Measurements from ENCODE around the gene RSRP1.

Gene RSRP1

DNA sequence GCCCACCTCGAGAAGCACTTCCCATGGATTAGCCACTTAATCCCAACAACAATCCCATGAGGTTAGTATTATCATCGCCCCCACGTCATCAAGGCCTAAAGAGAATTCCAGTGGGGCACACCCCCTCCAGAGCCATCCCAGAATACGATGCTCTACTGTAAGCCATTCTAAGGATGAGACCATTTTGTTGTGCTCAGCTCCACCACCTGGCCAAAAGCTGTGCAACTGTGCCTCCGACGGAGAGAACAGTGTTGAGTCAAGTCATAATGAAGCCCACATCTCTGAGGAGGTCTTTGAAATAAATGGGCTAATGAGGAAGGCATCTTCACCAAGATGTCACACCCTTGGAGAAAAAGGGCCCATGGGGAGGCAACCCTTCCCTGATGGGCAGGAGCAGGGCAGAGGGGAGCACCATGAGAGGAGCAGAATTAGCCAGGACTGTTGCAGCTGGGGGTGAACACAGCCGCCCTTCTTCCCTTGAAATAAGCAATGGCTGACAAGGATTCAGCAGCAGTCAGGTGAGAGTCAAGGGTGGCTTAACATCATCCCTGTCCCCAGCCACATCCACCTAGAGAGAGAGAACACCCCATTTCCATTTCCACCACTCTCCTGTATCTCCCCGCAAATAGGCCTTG lies 29.5 kb downstream of the RSRP1 start:
- no peak for DNase-seq

DNA sequence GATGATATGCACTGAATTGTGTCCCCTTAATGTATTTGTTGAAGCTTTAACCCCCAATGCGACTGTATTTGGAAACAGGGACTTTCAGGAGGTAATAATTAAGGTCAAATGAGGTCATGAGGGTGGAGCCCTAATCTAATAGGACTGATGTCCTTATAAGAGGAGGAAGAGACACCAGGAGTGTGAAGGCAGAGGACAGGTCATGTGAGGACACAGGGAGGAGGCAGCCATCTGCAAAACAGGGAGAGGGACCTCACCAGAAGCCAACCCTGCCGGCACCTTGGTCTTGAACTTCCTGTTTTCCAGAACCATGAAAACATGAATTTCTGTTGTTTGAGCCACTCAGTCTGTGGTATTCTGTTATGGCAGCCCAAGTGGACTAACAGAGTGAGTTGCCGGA lies 30.2 kb downstream of the RSRP1 start:
- no peak for DNase-seq

DNA sequence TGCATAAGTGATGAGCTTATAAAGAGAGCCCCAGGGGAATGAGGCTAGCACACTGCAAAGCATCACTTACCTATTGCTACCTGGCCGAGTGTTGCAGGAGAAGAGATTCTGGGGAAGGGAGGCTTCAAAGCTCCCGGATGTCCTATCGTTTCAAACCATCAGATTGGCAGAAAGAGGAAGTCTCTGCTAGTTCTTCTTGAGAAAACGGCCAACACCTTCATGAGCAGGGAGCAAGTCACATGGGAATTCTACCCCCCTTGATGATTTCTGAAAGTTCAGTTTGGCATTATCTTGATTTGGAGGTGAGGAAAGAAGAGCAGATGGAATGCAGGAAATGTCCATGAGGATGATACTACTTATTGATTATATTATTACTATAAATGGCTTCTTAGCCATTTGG lies 31.1 kb downstream of the RSRP1 start:
- no peak for DNase-seq

DNA sequence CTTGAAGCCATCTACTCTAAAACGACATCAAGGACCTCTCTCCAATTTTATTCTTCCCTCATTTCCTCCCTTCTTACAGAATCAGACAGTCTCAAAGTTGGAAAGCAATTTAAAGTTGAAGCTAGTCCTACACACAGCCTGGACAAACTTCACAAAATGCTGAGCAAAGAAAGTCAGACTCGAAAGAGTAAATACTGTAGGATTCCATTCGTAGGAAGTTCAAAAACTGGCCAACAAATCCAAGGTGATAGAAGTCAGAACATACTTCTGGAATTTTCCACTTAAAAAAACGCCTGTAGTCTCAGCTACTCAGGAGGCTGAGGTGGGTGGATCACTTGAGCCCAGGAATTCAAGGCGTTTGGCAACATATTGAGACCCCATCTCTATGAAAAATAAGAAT lies 34.5 kb downstream of the RSRP1 start:
- no peak for DNase-seq

DNA sequence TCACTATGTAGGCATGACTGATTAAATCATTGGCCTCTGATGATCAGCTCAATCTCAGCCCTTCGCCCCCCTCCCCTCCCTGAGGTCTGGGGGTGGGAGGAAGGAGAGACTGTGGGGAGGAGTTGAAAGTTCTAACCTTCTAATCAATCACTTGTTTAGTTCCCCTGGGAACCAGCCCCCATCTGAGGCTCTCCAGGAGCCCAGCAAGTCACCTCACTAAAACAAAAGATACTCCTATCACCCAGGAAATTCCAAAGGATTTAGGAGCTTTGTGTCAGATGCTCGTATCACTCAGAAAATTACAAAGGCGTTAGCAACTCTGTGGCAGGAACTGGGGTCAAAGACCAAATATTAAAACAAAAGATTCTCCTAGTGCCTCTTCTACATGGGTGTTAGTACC lies 36.5 kb downstream of the RSRP1 start:
- DNase-seq, result no peak

DNA sequence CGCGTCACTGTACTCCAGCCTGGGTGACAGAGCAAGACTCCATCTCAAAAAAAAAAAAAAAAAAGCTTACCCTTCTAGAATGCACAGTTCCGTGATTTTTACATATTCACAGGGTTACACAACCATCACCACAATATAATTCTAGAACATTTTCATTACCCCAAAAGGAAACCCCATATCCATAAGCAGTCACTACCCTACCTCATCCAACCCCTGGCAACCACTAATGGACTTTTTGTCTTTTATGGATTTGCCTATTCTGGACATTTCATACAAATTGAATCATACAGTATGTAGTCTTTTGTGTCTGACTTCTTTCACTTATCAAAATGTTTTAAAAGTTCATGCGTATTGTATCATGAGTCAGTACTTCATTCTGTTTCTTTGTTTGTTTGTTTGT lies 37.7 kb downstream of the RSRP1 start:
- no peak for DNase-seq

DNA sequence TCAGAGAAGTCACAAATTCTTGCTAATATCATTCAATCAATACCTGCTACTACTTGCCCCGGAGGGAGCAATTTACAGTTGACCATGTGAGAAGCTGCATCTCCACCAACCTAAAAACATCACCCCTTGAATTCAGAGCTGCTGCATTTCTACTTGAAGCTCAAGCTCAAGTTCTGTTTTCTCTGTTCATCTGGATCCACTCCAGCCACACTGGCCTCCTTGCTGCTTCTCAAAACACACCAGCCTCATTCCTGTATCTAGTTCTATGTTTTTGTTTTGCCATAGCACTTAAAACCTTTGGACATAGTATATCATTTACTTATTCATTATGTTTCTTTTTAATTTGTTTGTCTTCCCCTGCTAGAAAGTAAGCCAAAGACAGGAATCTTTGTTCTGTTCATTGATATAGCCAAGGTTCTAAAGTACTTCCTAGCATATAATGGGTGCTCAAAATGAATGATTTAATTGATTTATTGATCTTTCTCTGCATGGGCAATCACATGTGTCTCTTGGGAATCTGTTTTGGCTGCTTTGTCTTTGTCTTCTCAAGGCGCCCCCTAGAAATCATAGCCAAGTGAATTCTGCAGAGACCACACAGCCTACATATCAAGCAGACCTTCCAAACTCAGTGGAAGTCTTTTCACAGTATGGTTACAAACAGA lies 38.6 kb downstream of the RSRP1 start:
- no peak for DNase-seq

DNA sequence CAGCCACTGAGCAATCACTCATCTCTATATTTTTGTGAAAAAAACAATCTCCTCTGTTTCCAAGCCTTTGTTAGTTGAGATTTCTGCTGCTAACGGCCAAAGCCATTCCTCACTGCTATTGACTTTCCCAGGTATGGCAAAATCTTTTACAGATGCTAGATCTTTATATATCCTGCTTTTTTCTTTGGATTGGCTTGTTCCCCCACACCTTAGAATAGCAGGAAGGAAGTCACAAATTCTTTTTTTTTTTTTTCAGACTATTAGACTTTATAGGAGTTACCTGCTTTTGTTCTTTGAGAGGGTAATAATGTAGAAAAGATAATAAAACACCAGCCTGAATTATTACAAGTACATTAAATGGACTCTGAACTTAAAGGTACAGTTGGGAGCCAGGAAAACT lies 39.2 kb downstream of the RSRP1 start:
- DNase-seq, result no peak

DNA sequence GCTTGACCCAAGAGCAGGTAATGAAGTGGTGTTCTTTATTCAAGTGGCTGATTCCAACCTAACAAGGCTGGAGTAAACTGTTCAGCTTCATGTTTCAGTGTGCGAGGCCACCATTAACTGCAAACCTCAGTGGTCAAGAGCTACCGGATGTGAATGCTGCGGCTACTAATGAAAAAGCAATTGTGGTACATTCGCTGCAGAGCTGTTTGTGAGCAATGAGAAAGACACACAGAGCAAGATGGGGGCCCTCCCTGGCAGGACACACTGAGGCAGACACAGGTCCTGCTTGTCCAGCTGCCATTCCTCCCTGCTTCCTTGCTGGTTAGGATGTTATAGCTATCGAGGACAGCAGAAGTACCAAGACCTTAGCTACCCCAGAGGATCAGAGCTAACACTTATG lies 41.1 kb downstream of the RSRP1 start:
- peak; percentile 28 for DNase-seq

DNA sequence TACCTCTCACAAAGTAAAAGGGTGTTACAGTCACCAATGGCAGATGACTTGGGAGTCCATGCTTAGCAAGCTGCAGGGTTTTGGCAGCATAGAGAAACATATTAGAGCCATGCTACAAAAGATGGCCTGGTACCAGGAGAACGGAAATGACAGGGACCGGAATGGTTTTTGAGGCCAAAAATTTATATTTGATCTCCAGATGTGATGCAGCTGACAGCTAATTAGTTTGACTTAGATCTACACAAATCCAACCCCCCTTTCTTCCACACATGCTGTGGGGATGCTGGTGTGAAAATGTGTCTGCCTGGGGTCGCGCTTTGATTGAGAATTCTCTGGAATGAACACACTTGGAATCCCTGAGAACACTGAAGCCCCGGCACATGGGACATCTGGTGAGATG lies 41.5 kb downstream of the RSRP1 start:
- DNase-seq, result no peak

DNA sequence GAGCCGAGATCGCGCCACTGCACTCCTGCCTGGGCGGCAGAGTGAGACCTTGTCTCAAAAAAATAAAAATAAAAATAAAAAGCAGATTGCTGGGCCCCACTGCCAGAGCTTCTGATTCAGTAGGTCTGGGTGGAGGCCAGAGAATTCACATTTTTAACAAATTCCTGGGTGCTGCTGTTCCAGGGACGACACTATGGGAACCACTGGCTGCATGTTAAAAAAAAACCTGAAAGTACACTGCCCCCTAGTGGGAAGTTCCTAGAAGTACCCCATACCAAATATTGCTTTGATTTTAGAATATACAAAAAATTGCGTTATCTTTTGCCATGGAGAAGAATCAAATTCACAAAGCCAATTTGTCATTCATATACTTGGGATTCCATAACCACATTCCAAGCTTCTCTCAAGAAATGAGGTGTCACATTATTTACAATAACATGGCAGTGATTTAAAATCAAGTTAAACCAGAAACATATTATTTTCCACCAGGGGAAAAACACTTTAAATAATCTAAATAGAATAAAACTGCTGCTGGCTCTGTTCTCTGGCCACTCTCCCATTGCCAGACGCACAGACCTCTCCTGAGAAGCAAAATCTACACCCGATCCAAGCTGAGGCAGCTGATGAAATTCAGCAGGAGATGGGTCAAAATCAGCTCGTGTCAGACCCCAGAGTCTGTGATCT lies 42.3 kb downstream of the RSRP1 start:
- DNase-seq, result peak; percentile 82

DNA sequence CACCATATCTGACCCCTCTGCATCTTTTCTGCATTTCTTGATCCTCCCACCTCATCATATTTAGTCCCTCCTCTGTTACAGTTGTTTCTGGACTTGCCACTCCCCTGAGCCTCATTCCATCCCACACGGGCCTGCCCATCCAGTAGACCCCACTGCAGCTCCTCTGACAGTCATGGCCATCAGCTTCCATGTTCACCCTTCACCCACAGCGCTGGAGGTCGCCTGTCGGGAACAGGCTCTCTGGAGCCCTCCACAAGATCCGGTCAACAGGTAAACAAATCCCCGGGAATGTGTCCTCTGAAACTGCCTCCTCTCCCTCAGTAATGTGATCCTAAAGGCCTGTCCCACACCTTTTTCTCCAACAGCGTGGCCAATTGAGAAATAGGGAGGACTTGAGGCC lies 46.2 kb downstream of the RSRP1 start:
- no peak for DNase-seq

DNA sequence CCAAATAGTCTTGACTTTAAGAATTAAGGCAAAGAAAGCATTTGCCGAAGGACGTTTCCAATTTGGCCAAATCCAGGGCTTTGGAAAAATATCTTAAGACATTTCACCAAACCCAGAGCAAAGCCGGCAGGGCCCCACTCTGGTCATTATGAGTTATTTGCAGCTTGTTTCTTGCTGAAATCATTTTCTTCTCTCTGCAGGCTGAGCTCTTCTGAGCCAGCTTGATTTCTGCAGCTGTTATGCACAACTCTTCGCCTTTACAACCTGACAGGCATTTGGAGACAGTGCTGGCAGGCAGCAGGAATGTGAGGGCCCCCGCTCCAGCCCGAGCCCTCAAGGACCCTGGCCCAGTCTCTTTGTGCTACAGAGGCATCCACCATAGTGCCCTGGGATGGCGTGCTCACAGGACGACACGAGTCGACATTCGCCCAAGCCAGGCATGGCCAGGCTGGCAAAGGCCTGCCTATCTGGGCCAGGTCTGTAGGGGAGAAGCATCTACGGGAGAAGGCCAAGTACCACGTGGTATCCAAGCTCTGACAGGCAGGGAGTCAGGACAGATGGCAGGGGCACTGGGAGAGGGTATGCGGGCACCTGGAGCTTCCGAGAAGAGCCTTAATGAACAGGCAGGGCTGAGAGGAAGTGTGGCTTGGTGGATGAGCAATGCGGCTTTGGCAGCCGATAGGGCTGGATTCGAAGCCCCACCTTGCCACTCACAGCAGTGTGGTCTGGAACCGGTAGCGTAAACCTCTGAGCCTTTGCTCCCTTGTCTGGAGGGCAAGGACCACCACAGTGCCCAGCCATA lies 47.2 kb downstream of the RSRP1 start:
- DNase-seq, result no peak

DNA sequence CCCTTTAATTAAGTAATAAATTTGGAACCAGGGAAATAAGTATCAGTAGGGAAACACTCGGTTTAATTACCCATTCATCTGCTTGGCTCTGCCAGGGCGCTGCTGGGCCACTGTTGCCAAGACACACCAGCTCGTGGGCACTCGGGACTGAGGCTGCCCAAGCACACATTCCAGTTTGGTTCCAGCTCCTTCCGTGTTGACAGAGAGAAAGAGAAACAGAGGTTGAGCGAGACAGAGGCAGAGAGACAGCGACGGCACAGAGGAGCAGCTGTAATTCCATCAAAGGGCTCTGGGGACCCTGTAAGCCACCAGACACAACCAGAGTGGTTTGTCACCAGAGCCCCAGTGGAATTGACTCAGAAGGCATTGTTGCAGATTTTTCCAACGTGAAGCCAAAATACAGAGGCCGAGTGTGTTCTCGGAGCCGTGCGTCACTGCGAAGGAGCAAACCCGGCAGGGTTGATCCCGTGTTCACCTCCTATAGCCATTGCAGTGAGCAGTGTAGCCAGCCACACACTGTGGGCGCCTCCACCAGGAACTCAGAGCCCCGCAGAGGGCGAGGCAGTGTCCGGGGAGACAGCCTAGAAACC lies 48.5 kb downstream of the RSRP1 start:
- DNase-seq, result peak; percentile 11

DNA sequence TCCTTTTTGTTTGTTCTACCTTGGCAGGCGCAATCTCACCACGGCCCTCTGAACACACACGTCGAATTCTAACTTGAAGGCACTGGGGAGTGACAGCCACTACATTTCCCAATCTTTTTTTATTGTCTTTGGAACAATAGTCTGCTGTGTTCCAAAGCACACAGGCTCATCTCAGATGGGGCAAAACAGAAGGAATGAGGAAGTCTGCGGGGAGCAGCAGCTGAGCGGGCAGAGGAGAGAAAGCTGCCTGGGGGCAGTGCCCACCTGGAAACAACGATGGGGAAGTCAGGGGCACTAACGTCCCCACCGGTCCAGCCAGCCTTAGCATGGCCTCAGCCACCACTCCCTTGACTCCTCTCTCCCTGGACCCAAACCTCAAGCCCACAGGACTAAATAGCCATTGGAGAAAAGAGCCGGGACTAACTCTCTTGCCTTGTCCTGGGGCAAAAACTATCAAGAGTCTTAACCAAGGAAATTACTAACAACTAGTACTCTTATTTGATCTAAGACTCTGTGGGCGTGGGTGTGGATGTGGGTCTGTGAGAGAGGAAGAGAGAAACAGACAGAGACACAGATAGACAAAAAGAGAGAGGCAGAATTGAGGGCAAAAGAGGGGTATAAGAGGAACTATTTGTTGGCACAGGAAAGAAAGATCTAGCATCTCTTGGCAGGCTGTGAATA lies 49.1 kb downstream of the RSRP1 start:
- DNase-seq, result no peak

DNA sequence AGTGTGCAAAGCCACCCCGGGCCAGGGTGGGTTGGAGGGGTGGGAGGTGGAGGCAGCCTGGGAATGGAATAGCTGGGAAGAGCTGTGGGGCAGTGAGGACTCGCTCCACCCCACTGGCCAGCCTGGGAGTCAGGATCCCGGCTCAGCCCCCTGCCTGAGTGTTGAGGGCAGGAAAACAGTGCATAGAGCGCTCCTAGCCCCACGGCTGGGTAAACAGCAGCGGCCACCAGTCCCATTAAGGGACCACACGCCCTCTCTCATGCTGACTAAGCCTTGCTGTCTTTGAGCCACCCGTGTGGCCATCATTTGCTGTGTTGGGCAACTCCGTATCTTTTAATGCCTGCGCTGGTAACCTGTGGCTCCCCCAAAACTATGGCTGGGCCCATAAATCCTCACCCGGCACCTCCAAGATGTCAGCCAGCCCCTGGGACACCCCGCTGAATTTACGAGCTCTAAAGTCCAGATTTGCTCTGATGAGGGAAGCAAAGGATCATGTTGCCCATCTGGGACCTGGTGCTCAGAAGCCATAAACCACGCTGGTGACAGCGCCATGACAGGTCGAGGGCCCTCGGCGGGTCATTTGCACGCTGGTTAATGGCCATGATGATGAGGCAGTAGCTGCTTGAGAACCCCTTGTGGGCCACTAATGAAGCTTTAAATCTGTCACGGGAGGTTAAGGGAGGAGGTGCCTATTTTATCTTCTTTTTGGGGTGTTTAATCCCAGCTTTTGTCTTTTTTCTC lies 49.8 kb downstream of the RSRP1 start:
- no peak for DNase-seq

DNA sequence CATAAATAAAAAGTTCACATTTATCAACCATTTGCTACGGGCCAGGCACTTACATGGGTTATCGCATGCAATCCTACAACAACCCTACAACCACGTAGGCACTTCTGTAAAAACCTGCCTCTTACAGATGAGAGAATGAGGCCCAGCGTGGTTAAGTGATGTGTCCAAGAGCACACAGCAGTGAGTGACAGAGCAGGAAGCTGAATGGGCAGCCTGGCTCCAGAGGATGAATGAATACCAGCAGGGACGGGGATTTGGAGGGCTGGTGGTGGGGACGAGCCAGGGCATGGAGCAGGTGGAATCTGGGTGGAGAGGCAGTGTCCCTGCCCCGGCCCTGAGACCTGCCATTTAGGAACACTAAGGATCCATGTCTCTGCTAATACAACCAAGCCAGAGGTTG lies 50.4 kb downstream of the RSRP1 start:
- DNase-seq, result no peak

DNA sequence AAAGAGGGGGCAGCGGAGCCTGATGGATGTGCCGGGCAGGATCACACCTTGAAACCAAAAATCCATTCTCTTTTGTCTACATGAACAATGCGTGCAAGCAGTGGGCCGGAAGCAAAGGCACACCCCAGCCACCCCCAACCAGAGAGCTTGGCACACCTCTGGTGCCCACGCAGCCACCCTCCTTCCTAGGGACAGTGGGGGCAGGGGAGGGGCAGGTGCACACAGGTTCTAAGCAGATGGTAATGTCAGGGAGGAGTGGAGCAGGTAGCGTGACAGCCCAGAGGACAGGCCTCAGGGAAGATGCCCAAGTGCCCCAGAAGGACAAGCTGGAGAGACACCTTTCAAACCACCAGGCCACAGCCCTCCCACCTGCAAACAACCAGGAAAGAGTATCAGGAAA lies 51.4 kb downstream of the RSRP1 start:
- DNase-seq, result no peak

DNA sequence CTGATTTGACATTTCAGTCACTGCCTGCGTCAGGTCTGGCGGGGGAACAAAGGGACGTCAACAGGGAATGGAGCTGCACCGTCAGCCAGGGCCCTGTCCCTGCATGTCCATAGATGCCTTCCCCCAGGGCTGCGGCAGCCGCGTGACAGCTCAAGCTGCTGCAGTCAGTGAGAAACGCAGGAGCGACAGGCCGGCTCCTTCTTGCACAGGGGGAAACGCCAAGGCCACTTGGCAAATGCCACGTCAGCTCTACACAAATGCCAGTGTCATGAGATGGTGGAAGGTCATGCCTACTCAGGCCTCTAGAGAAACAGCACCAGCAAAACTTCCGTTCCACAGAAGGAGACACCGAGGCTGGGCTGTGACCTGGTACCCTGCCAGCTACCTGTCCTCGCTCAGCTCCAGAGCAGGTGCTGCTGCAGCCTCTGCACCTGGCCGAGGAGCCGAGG lies 52.7 kb downstream of the RSRP1 start:
- no peak for DNase-seq

DNA sequence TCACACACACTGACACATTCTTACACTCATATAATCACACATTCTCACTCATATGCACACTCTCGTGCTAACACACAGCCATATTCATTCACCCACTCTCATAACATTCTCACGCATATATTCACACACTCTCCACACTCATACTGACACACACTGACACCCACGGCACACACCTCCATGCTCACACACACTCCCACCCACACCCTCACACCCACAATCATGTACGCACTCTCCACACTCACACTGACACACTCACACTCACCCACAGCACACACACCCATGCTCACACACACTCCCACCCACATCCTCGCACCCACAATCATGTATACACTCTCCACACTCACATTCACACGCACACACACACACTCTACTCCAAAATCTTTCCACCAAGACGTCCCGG lies 53.2 kb downstream of the RSRP1 start:
- DNase-seq, result no peak

DNA sequence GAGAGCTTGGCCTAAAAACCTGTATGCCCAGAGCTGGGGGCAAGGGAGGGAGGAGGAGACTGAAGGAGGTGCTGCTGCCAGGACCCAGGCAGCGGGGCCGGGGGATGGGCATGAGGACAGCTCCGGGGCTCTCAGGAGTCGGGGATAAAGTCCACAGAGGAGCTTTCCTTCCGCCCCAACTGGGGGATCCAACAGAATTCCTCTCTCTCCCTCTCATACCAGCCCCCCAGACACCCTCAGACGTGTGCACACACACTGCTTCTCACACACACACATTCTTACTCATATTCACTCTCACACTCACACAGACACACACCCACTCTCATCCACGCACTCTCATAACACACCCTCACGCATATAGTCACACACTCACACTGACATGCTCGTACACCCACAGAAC lies 54.0 kb downstream of the RSRP1 start:
- DNase-seq, result no peak
